HUES64 (cell line): Measurements from ENCODE around the gene NAMPT. TPM values are rescaled to one million over a fixed set of nuclear protein-coding genes. Genes with fewer than 3 reads are reported as not detected.
"Not testable (repeated sequence)": the region's sequence is repeated elsewhere in the genome, so short reads cannot be mapped to it uniquely, and the experiment has no call there.

Source experiments
- H3K27ac ChIP-seq: 2 replicates; pipeline ENCODE4 v1.7.0; 2013; ENCODE audit warnings: low read depth, low read length, inconsistent platforms
- H3K27me3 ChIP-seq: 2 replicates; pipeline ENCODE4 v1.6.1; 2013; ENCODE audit warnings: mild to moderate bottlenecking, low read length; ENCODE audit not compliant: insufficient read depth
- H3K36me3 ChIP-seq: 2 replicates; pipeline ENCODE4 v1.6.1; 2013; ENCODE audit warnings: mild to moderate bottlenecking, low read length; ENCODE audit not compliant: insufficient read depth
- H3K4me1 ChIP-seq: 2 replicates; pipeline ENCODE4 v1.6.1; 2013; ENCODE audit warnings: mild to moderate bottlenecking, low read length, moderate library complexity; ENCODE audit not compliant: insufficient read depth
- H3K4me3 ChIP-seq: 2 replicates; pipeline ENCODE4 v1.5.1; 2013; ENCODE audit warnings: mild to moderate bottlenecking, low read length, moderate library complexity
- H3K9ac ChIP-seq: 2 replicates; pipeline ENCODE4 v1.6.1; 2013; ENCODE audit warnings: mild to moderate bottlenecking, low read depth, low read length
- H3K9me3 ChIP-seq: 2 replicates; pipeline ENCODE4 v1.6.1; 2013; ENCODE audit warnings: low read depth, low read length; ENCODE audit not compliant: insufficient read depth
- WGBS: fragments of 150-250, 120-280 bp; methylation state at CpG from one replicate; pipeline ENCODE4 v1.1.7; 2013; ENCODE audit warnings: missing lambda C conversion rate; 5-methylcytosine and 5-hydroxymethylcytosine counted together
- polyA plus RNA-seq, 2 experiments: library from polyadenylated mRNA; stranded (reverse); fragments of 50-300 nt; gene quantifications; one replicate each; pipeline ENCODE4 v1.2.3, GENCODE V29; 2013

The NAMPT gene
- polyA plus RNA-seq (2013, experiment 1 of 2), result 58.1 TPM
- polyA plus RNA-seq (2013, experiment 2 of 2), result 70.3 TPM

DNA sequence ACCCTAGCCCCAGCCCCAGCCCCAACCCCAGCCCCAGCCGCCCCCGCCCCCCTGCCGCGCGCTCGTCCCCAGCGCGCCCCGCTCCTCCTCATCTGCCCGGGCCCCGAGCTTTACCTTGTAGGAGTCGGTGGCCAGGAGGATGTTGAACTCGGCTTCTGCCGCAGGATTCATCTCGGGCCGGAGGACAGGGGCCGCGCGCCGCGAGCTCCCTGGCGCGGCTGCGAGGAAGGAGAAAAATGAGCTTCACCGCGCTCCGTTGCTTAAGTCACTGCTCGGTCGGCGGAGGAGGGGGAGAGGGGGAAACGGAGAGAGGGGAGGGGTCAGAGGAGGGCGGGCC, at the start of gene NAMPT:
NAMPT (minus strand) TSS at position 270 of the 337 bp plus-strand sequence; CDS start at position 171, 99 bp downstream.
- WGBS, result under 1% methylated on average over 32 of the region's 32 CpGs
- Histone ChIP-seq H3K9me3 (no peaks in the 10 kb centered on the region), H3K4me3 (peak within 1 kb of the TSS; percentile 85), H3K9ac (peak within 1 kb of the TSS; percentile 84), H3K4me1 (peaks cover 27% of the 10 kb centered on the region), H3K27me3 (no peaks in the 10 kb centered on the region), H3K27ac (peak within 1 kb of the TSS; percentile 94), H3K36me3 (no peaks in the 10 kb centered on the region)

DNA sequence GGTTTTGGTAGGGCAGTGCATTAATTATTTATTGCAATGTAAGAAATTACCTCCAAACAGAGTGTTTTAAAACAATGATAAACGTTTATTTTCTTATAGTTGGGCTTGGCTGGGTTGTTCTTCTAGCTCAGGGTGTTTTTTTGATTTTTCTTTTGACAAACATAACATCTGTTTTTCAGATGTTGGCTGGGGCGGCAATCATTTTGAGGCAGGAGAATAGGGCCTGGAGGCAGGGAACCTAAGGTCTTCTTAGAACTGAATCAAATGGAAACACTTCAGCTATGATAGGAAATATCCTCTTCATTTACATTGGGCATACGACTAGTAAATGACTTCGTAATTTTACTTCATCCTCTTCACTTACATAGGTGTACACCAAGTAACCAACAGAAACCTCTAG, 47.4 kb upstream of the NAMPT start:
- H3K27me3 ChIP-seq, result no peaks in the 10 kb centered on the region
- H3K4me3 ChIP-seq, result no peak overlapping the region
- H3K9ac ChIP-seq, result no peak overlapping the region
- no peak overlapping the region for H3K27ac ChIP-seq
- no peaks in the 10 kb centered on the region for H3K4me1 ChIP-seq
- H3K36me3 ChIP-seq, result no peaks in the 10 kb centered on the region
- WGBS, result 91% methylated on average over 4 of the region's 4 CpGs
- H3K9me3 ChIP-seq, result peaks cover 8% of the 10 kb centered on the region

DNA sequence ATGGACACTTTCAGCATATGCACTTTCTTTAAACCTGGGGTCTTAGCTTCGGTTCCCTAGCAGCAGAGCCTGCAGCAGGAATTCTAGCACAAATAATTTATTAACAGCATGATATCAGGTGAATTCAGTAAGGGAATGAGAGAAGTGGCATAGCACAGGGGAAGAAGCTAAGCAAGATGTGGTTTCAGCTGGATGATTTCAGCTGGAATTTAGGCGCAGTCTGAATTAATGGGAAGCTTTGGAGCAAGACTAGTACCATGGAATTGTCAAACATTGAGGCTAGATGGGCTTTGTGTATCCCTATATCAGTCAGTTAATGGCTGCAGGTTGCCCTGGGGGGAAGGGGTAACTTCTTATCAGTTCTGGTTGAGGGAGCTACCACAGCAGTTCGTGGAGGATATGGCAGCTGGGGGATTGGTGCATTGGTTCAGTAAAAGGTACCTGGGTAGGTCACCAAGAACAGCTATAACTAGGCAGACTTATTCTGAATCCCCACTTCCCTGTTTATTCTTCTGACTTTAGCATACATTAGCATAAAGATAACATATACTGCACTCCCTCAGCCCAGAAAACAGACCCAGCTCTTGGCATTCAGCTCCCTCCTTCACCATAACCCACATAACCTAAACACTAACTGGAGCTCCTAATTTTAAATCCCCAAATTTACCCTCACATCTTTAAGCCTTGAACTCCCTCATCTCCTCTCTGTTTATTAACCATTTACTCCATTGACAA, 46.8 kb upstream of the NAMPT start:
- Histone ChIP-seq H3K27me3 (no peaks in the 10 kb centered on the region), H3K9me3 (peaks cover 2% of the 10 kb centered on the region), H3K9ac (no peak overlapping the region), H3K4me1 (no peaks in the 10 kb centered on the region), H3K27ac (no peak overlapping the region), H3K4me3 (no peak overlapping the region), H3K36me3 (no peaks in the 10 kb centered on the region)
- WGBS, result 67% methylated on average over 3 of the region's 3 CpGs

DNA sequence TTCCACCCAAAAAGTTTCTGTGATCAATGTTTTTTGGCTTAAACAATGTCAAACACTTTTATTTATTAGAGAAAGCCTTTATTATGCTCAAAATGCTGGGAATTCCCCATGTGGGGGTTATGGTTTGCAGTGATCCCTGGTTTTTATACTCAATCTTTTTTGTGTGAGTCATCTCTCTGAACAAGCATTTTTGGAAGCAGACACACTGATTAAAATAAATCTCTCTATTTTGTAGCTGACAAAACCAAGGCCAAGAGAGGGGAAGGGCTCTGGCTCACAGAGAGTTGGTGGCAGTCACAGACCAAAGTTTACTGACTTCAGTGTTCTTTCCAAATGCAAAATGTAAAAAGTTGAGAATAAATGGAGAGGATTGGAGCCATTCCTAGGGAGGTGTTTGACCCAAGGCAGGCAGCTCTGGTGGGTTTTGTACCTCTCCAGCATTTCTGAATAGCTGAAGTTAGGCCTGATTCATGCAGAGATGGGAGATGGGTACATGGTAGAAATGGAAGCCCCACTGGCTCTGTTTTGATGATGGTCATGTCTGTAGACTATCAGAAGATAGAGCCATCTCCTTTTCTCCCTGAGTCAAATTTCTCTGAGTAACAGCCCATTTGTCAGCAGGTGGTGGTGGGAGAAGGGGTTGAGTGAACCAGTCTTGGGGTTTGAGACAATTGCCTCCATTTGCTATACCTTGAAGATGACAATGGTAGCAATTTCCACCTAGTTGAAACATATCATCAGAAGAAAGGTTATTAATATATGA, 45.4 kb upstream of the NAMPT start:
- no peak overlapping the region for H3K9ac ChIP-seq
- no peaks in the 10 kb centered on the region for H3K36me3 ChIP-seq
- H3K27ac ChIP-seq, result no peak overlapping the region
- H3K4me1 ChIP-seq, result no peaks in the 10 kb centered on the region
- no peaks in the 10 kb centered on the region for H3K27me3 ChIP-seq
- H3K4me3 ChIP-seq, result no peak overlapping the region
- H3K9me3 ChIP-seq, result no peaks in the 10 kb centered on the region

DNA sequence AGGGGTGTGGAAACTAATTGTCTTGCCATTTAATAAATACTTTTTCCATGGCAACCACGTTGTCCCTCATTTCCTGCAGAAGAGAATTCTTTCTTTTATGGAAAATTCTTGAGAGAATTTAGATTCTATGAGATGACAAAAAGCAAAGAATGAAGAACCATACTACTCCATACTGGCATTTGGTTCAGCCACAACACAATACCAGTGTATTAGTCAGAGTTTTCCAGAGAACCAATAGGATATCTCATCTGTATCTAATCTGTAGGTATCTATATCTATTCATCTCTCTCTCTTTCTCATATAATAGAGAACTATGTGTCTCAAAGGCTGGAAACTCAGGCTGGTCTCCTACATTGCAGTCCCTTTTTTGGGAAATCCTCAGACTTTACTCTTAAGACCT, 44.6 kb upstream of the NAMPT start:
- no peak overlapping the region for H3K4me3 ChIP-seq
- no peaks in the 10 kb centered on the region for H3K9me3 ChIP-seq
- H3K27me3 ChIP-seq, result no peaks in the 10 kb centered on the region
- whole genome bisulfite sequencing, result no CpG with 5 or more reads among the region's 1 CpG
- no peak overlapping the region for H3K27ac ChIP-seq
- no peaks in the 10 kb centered on the region for H3K4me1 ChIP-seq
- H3K36me3 ChIP-seq, result no peaks in the 10 kb centered on the region
- H3K9ac ChIP-seq, result no peak overlapping the region

DNA sequence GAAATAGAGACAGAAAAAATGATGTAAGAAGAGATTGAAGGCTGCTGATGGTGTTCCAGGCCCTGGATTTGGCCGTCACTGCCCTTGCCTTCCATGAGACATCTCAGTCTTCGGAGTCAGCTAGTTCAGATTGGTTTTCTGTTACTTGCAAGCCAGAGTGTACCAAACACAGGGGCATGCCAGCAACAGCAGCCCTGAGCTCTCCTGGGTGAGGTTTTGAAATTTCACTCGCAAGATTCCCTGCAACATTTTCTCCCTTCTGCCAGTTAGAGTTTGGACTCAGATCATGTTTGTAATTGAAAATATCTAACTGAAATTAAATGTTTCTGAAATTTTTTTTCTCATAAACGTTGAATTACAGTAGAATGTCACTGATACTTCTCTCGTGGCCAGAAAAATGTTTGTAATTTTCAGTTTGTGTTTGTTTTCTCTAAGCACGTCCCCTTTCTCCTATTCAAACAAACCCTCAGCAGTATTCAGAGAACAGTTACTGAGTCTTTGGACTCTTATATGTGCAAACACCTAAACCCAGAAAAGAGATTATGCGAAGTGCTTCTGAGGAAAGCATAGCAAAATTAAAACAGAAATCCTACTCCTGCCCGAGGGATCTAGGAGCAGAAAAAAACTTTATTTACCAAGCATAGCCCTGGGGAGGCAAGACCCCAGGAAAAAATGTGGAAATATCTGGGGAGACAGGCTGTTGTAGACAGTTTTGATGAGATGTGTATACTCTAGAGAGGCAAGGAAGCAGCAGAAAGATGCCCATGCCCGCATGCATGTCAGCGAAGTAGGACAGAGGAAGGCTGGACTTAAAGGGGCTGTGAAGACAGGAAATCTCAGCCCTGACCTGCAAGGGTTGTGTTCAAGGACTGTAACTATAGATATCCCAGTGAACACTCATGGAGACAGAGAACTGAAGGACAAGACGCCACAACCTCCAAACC, 43.0 kb upstream of the NAMPT start:
- H3K27me3 ChIP-seq, result no peaks in the 10 kb centered on the region
- no peak overlapping the region for H3K27ac ChIP-seq
- WGBS, result 92% methylated on average over 10 of the region's 11 CpGs
- no peak overlapping the region for H3K4me3 ChIP-seq
- no peak overlapping the region for H3K9ac ChIP-seq
- H3K36me3 ChIP-seq, result no peaks in the 10 kb centered on the region
- H3K4me1 ChIP-seq, result no peaks in the 10 kb centered on the region
- H3K9me3 ChIP-seq, result no peaks in the 10 kb centered on the region

DNA sequence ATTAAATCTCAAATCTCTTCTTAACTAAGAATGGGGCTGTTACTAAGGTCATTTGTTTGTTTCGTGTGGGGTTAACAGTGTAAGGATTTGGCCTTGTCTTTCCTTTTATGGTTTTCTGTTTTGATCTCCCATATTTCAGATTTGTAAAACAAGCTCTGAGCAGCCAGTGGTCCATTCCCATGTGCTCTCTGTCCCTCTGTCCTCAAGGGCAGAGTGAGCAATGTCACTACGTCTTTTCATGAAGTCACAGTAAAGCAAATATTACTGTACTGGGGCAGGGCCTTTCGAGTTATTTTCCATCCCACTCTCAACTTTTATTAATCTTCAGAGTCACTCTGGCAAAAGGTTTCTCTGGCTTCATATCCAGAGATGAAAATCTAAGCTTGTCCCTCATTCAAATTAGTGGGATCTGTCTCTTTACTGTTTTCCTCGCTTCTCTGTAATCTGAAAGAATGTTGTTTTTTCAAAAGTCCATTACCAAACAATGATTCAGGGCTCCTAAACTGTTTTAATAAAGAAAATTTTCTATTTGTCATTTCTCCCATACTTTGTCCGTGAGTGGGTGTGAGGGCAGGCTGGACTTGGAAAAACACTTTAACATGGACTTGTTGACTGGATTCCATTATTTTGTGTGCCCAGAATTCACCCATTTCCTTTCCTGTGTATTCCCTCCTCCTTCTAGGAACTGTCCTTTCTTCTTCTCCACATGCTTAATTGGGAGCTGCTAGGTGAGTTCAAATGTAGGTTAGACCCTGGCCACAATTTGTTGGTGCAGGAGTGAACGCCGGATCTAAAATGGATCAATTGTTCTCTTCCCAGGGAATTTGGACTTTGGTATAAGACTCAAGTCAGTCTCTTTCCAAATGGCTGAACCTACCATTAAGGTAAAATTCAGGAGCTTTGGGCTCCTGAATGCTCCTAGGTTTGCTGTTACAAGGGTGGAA, 42.1 kb upstream of the NAMPT start:
- H3K4me1 ChIP-seq, result no peaks in the 10 kb centered on the region
- H3K36me3 ChIP-seq, result no peaks in the 10 kb centered on the region
- H3K27me3 ChIP-seq, result no peaks in the 10 kb centered on the region
- 96% methylated on average over 6 of the region's 7 CpGs for WGBS
- H3K9me3 ChIP-seq, result no peaks in the 10 kb centered on the region
- no peak overlapping the region for H3K4me3 ChIP-seq
- H3K9ac ChIP-seq, result no peak overlapping the region
- no peak overlapping the region for H3K27ac ChIP-seq

DNA sequence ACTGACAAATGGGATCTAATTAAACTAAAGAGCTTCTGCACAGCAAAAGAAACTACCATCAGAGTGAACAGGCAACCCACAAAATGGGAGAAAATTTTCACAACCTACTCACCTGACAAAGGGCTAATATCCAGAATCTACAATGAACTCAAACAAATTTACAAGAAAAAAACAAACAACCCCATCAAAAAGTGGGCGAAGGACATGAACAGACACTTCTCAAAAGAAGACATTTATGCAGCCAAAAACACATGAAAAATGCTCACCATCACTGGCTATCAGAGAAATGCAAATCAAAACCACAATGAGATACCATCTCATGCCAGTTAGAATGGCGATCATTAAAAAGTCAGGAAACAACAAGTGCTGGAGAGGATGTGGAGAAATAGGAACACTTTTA, 39.7 kb upstream of the NAMPT start:
- H3K9me3 ChIP-seq, H3K4me3 ChIP-seq, H3K27ac ChIP-seq, H3K36me3 ChIP-seq, H3K4me1 ChIP-seq, H3K9ac ChIP-seq, H3K27me3 ChIP-seq: not testable (repeated sequence)
- WGBS, result 86% methylated on average over 1 of the region's 2 CpGs

DNA sequence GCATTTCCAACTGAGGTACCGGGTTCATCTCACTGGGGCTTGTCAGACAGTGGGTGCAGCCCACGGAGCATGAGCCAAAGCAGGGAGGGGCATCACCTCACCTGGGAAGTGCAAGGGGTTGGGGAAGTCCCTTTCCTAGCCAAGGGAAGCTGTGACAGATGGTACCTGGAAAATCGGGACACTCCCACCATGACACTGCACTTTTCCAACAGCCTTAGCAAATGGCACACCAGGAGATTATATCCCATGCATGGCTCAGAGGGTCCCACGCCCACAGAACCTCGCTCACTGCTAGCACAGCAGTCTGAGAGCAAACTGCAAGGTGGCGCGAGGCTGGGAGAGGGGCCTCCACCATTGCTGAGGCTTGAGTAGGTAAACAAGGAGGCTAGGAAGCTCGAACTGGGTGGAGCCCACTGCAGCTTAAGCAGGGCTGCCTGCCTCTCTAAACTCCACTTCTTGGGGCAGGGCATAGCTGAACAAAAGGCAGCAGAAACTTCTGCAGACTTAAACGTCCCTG, 35.5 kb upstream of the NAMPT start:
- WGBS, result 96% methylated on average over 9 of the region's 9 CpGs
- not testable (repeated sequence) for H3K9ac ChIP-seq, H3K4me1 ChIP-seq, H3K27ac ChIP-seq, H3K4me3 ChIP-seq, H3K36me3 ChIP-seq, H3K27me3 ChIP-seq
- peaks cover 10% of the 10 kb centered on the region; the same call in 1 of the 2 replicates for H3K9me3 ChIP-seq

DNA sequence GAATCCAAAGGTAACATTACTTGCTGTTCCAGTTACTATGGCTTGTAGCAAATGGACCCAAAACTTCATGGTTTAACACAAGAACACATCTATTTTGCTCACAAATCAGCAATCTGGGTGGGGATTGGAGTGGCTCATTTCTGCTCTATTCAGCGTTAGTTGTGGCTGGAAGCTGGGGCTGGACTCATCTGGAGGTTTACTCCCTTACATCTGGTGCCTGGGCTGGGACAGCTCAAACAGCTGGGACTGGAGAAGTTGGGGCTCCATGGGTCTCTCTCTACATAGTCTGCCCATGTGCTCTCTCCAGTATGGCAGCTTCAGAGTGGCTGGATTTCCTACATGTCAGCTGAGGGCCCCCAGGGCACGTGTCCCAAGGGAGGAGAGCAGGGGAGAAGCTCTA, 33.7 kb upstream of the NAMPT start:
- no peaks in the 10 kb centered on the region for H3K36me3 ChIP-seq
- H3K9ac ChIP-seq, result no peak overlapping the region
- H3K4me1 ChIP-seq, result no peaks in the 10 kb centered on the region
- no peaks in the 10 kb centered on the region for H3K27me3 ChIP-seq
- H3K9me3 ChIP-seq, result peaks cover 10% of the 10 kb centered on the region; the same call in 1 of the 2 replicates
- H3K4me3 ChIP-seq, result no peak overlapping the region
- H3K27ac ChIP-seq, result no peak overlapping the region
- WGBS, result 88% methylated on average over 2 of the region's 2 CpGs
